HG03196 (cell line): ENCODE measurements around the gene CD300LG.
"Not testable (repeated sequence)": the region's sequence is repeated elsewhere in the genome, so short reads cannot be mapped to it uniquely, and the experiment has no call there.

Experiments
- ATAC-seq: cut with Tn5 transposase; IDR thresholded peaks from one replicate; pipeline ENCODE4 v1.9.1; 2021; ENCODE audit not compliant: unreplicated experiment

Gene CD300LG

DNA sequence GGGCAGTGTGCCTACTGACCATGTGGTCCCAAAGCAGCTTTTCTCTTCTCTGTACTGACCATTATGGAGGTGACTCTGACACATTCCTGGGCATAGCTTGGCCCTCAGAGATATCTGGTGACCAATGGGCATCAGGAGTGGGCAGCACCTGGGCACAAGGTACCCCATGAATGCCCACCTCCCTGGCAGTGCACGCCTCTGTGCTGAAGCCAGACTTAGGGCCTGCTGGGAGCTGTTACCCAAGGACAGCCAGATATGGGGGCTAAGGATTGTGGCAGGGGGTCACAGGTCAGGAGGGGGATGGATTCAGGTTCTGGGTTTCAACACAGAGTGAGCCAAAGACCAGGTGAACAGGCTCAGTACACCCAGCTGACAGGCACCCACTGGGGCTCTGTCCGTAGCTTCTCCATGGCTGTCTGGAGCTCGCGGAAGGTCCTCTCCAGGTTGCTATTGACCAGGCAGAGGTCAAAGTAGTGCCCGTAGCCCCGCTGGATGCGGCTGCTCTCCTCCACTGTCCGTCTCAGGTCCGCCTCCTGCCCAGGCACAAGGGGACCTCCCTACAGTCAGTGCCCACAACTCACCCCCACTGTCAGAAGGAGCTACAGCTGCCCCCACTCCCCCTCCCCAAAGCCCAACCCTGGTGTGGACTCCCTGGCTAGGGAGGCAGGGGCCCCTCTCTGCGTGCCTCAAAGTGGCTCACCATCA, 30.6 kb downstream of the CD300LG start:
- no peak for ATAC-seq

DNA sequence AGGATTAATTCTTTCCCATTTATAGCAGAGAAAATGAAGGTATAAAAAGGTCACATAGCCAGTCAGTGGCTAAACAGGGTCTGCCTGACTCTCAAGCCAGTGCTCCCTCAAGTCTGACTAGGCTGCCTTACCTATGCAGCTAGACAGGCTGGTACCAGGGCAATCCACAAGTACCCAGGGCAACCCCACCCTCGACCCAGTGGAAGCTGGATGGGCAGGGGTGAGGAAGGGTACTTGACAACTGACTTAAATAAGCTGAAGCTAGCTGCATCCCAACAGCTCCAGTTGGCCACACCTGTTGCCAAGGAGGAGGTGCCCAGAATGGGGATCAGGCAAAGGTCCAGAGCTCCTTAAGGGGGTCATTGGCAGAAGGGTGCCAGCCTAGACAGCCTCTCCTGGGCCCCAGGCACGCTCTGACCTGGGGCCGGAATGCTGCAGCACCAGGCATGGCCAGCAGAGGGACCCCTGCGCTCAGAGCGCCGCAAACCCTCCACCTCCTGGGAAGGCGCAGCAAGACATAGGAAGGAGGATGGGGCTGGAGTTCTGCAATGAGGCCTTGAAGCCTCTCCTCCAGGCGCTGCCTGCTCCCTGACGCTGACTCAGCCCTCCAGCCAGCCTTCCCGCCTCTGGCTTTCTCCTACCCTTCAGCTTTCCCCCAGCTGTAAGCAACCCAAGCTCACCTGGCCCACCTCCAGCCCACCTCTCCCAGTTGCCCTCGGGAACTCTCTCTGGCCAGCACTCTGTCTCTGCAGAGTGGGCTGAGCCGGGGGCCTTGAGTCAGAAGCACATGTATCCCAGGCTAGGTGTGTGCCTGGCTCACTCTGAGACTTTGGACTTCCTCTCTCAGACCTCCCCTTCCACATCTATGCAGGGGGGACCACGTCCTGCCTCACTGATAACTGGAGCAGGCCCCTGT, 31.5 kb downstream of the CD300LG start:
- no peak for ATAC-seq

DNA sequence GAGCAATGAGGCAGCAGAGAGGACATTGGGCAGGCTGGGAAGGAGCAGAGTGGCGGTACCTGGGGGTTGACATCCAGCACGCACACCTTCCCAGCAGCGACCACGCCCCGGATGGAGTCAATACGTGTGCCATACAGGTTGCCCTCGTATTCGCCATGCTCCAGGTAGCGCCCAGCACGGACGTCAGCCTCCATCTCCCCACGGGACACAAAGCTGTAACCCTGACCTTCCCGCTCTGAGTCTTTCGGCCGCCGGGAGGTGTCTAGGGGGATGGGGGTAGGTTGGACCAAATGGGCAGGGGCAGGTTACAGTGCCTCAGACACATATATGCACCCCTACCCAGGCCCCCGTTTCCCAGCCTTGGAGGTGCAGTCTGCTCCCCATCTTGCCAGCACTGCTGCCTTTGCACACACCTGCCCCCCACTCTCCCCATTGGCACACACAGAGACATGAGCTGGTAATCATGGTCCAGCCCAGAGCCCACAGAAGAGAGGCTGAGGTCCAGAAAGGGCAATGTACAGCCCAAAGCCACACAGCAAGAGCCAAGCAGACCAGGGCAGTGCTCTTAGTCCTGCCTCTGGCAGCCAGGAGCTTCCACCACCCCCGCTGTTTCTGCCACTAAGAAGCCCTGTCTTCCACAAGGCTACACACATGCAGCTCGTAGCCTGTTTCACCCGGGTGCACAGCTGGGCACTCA, 32.9 kb downstream of the CD300LG start:
- no peak for ATAC-seq

DNA sequence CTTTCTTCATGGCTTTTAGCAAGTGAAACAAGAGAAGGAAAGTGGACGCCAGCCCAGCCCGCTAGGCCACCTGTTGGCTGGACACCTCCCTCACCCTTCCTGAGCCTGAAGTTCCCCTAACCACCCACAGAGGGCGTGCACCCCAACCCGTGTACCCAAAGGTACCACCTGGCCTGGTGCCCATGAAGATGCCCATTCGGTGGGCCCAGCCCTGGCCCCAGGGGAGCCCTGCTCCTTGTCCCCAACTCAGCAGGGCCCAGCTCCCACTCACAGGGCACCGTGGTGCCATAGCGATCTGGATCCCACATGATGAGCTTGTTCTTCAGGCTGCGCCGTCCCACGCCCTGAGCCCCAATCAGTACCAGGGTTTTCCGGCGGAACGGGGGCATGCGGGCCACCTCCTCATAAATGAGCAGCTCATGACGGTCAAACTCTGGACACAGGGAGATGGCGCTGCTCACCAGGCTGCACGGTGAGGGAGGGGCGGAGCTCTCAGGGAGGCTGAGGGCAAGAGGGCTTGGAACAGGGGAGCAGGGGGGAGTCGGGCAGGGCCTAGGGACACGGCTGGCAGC, 33.5 kb downstream of the CD300LG start:
- no peak for ATAC-seq

DNA sequence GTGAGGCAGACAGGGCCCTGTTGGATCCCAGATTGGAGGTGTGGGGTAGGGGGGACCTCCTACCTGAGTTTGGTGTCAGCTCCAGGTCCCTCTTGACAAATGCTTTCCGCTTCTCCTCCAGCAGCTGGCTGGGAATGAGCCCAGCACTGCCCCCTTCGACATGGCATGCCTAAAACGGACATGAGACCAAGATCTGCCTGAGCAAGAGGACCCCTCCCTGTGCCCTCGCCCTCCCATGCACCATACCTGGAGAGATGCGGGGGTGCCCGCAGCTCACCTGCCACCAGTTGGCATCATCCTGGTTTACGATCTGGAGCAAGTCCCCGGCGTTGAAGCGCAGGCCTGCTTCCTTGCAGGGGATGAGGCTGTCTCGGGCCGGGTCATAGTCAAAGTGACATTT, 34.2 kb downstream of the CD300LG start:
- ATAC-seq: no peak

DNA sequence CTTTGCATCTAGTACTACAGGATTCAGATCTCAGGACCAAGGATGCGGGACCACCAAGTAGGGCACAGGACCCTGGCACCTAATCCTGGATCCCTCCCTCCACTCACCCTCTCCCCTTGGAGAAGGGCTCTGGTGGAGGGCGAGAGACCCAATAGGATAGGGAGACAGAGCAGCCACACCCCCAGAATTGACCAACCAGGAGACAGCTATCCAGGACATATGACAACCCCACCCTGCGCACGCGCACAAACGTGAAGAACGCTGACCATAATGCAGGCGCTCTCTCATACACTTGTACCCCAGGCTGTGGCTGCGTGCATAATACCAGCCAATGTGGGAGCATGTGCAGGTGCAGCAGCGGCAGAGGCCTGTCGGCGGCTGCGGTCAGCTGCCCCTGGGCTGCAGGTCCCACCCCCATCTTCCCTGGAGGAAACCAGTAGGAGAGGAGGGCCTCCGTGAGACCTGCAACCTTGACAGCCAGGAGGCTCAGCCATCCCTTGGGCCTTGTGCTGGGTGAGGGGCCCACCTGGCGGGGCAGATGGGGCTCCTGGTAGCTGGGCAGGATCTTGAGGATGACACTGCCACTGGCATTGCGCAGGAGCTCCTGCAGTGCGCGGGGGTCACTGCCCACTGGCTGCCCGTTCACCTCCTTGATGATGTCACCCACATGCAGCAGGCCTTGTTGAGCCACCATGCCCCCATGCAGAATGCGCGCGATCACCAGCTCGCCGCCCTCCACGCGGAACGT, 35.0 kb downstream of the CD300LG start:
- no peak for ATAC-seq

DNA sequence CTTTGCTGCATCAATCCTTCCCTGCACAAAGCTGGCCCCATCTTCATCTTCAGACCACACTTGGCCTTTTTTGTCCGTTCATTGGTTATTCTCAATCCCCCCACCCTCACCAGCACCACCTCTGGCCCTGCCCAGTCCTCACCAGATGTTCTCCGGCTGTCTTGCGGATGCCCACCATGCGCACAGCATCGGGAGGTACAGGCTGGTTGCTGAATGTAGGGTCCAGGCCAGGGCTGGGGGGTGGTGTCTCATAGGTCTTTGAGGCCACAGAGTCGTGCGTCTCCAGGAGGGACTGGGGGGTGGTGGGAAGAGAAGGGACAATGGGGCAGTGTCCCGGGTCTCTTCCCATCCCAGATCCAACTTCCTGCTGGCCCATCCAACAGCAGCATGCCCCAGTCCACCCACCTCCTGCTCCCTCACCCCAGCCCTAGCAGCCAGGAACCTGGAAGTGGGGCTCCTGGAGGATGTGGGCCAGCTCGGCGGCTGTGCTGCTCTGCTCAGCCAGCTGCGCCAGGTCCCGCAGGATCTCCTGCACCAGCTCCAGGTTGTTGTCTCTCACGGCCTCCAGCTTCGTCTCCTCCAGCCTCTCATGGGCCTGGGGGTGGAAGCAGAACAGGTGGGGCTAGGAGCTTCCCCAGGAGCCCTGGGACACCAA, 35.9 kb downstream of the CD300LG start:
- no peak for ATAC-seq

DNA sequence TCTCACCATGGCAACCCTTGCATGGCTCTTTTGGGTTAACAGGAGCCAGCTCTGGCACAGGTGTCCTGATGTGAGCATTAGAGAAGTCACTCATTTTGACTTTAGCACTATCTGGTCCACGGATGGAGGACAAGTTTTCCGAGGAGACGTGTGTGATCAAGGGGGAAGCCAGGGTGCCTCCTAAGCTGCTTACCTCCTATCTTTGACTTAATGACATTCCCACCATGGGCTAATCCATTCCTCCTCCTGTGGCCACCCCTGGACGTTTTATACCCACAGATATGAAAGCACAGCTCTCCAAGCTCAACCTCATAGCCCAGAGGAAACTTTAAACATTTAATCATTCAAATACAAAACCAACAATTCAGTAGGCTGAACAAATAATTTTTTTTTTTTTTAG, 41.6 kb downstream of the CD300LG start:
- ATAC-seq: no peak

DNA sequence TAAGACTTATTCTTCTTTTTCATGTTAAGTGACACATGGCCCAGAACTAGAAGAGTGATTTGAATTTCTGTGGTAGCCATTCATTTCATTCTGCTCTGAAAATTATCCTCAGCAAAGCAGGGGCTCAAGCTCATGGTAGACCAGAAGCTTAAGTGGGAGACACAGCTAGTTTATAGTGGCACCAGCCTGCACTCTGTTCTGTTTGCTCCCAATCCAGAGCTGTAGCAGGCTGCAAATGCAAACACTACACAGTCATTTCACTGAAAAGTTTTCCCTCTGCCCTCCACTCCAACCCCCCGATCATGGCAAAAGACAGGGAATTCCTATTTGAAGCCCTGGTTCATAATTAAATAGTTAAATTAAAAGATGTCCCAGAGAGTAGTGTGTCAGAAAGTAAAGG, 43.3 kb downstream of the CD300LG start:
- no peak for ATAC-seq

DNA sequence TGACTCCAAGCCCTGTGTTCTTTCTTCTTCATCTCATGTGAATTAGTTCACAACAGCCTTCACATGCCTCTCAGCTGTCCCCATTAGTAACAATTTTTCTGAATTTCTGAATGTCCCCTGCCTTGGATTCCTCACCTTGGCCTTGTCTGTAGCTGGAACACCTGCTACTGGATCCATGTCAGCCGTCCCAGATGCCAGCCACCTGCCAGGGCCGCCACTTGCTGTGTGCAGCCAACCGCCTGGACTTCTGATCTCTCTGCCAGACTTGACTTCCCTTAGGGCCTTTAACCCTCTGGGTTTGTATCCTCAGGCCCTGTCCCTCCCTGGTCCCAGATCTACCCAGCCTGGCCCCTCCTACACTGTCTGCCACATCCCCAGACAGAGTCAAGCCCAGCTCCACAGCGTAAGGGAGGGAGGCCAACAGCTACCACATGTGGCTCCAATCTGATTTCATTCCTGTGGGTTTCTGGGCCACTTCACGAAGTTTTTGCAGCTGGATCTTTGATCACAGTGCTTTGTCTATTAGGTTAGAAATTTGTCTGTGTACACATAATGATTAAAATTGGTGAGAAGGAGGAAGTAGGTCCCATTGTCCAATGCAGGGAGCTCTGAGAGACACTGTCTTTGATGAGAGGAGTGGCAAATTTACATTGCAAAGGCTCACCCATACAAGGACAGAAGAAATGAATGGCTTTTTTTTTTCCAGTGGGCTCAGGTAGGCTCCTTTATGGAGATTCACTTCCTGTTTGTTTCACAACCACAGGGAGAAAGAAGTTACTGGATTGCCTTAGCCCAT, 45.1 kb downstream of the CD300LG start:
- no peak for ATAC-seq

DNA sequence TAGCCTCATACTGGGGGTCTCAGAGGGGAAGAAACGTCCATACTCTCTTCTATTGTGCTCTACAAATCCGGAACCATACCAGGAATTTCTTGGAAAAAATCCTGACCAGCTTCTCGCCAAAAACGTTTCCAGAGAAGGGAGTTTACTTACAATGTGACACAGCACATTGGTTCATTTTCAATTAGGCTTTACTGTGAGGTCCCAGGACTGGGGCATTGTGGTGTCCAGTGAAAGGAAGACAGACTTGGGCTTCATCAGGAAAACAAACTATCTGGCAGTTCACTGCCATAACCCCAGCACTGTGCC, 45.6 kb downstream of the CD300LG start:
- no peak for ATAC-seq

DNA sequence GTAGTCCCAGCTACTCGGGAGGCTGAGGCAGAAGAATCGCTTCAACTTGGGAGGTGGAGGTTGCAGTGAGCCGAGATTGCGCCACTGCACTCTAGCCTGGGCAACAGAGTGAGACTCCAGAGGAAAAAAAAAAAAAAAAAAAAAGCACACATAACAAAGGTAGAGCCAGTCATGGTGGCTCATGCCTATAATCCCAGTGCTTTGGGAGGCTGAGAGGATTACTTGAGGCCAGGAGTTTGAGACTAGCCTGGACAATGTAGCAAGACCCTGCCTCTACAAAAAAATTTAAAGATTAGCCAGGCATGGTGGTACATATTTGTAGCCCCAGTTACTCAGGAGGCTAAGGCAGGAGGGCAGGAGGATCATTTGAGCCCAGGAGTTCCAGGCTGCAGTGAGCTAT, 47.5 kb downstream of the CD300LG start:
- not testable (repeated sequence) for ATAC-seq

DNA sequence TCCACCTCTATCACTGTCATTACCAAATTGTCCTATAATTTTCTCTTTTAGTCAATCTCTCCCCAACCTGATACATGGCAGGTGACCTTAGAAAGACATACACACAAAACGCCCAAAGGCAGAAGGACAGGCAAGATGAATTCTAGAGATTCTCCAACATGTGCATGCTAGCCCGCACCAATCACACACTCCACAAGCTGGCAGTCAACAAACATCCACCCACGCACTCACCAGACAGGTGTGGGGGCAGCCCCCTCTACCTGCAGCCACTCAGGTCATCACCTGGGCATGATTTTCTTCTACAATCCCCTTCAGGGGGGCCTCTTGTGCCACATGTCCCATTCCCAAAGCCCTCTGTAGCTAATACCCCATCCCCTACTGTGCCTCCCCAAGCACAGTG, 50.9 kb downstream of the CD300LG start:
- ATAC-seq: no peak

DNA sequence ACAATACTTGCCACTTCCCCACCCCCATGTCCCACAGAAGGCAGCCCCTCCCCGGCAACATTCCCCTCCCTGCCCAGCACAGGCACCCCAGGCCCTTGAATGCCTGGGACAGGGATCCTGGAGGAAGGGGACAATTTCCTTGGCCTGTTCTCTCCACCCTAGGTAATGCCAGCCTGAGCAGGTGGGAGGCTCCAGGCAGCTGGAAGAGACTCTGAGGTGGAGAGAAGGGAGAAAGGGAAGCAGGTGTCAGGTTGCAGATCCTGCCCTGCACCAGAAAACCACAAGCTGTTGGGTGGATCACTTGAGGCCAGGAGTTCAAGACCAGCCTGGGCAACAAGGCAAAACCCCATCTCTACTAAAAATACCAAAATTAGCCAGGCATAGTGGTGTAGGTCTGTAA, 51.5 kb downstream of the CD300LG start:
- no peak for ATAC-seq

DNA sequence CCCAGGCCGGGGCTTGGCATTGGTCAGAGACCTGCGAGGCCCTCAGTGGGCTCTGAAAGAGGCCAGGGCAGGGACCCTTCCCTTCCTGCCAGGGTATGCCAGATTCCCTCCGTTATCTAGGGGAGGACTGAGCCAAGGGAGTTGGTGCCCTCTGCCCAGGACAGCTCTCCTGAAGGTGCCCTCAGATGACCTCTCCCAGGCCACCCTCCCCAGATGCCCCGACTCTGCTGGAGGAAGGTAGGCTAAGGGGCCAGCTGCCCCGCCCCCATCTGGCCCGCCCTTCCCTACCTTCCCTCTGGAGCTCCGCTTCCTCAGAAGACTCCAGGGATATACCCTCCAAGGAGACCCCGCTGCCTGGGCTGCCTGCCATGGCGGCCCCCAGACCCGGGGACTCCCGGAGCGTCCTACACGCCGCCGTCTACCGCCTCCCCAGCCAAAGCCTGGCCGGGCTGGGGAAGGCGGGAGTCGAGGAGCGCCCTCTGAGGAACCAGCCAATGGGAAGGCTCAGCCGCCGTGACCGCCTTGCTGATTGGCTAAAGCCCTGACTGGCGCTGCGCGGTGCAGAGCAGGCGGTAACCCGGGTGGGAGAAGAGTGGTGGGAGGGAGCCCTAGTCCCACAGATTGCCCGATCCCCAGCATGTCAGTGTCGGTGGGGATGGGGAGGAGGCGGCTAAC, 53.3 kb downstream of the CD300LG start:
- ATAC-seq: no peak

DNA sequence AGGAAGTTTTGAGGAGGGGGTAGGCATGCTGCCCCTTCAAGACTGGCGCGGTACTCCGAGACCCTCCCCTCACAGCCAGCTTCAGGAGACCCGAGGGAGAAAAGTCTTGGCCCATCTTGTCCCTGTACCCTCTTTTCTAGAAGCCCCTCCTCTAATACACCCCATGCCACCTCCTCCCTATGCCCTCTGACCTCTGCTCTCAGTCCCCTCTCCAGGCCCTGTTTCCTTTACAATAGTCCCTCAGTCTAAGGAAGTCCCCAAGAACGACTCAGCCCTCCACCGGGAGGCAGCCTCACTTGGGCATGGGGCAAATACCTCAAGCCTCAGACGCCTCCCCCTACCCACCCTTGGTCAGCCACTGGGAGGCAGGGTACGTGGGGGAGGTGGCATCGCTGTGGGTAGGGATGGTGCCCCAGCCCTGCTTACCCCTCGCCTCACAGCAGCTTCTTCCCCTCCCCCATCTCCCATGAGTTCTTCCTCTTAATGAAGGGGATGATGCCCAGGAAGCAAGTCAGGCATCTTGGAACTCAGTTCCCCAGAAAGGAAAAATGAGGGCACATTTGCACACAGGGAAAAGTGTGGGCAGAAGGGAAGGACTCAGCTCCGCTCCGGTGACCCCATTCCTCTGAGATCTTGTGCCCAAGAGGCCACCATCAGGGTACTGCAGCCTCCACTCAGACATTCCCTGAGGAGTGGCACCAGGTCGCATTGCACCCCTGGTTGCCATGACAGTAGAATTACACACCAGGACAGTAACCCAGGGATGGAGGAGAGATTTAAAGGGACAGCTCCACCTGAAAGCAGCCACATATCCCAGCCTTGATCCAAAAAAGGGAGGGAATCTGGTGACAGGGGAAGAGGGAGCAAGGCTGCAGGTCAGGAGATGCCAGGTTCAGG, 54.1 kb downstream of the CD300LG start:
- no peak for ATAC-seq

DNA sequence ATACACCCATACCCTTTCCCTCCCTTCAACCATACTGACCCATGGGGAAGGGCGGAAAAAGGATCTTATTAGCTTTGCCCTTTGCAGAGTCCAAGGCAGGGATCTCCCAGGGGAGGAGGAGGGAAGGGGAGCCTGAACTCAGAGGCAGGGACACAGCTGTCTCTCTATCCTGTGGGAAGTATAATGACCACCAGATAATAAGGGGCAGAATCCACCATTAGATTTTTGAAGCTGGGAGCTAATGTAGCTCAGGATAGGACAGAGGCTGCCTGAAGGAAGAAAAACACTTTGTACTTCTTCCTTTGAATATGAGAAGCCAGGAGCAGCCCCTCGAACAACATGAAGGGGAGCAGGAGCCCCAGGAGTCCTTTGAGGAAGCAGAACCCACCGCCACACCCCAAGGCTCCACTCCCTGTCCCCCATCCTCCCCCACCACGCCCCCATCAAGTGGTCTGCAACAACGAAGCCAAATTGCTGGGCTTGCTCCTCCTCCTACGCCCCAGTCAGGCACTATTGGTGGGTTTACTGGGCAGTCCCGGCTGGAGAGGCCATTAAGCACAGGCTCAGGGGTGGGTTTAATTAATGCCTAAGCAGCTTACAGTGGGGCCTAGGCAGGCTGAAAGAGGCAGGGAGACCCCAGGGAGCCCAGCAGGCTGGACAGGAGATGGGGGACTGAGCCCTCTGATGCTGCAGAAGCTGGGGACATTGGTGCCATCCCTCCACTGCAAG, 55.0 kb downstream of the CD300LG start:
- ATAC-seq: no peak
